Measurements from ENCODE around the gene CNIH4. TPM values are rescaled to one million over a fixed set of nuclear protein-coding genes. Genes with fewer than 3 reads are reported as not detected.
"Not testable (repeated sequence)": the region's sequence is repeated elsewhere in the genome, so short reads cannot be mapped to it uniquely, and the experiment has no call there.

CNIH4 gene
- 77.4 TPM for total RNA-seq
- long read RNA-seq, full-length matches to known transcripts = 109 of 141 reads
- long read RNA-seq, partial matches to known transcripts = 6 of 141 reads
- long read RNA-seq, other reads (novel, unspliced or antisense) = 26 of 141 reads

- Histone ChIP-seq H3K9me3 (no peaks in the 10 kb centered on the region), H3K27ac (peak within 1 kb of the TSS; percentile 91), H3K4me1 (peaks cover 26% of the 10 kb centered on the region), H3K4me3 (peak within 1 kb of the TSS; percentile 97), H3K36me3 (peaks cover 18% of the 10 kb centered on the region), H3K27me3 (ENCODE audit: low read depth) (no peaks in the 10 kb centered on the region)
- intact Hi-C loops (cut with DNase I) = no loop called here
- peak; percentile 98 to 99 for ATAC-seq
- DNase-seq = peak; percentile 94
- no peak for TF ChIP-seq CTCF (IDR thresholded peaks at IDR 0.05)
Measured at GRCh38 chr1:224356685-224357625, at the start of gene CNIH4. Gene CNIH4 (plus strand): TSS chr1:224356879. CDS start chr1:224356925, 46 bp downstream.

GRCh38 chr1:224308064-224308463 is 48.6 kb upstream of the CNIH4 start:
- ATAC-seq = no peak
- DNase-seq = no peak
- peaks cover 5% of the 10 kb centered on the region for H3K4me1 ChIP-seq
- H3K27ac ChIP-seq = no peak overlapping the region
- no peaks in the 10 kb centered on the region for H3K27me3 ChIP-seq (ENCODE audit: low read depth)
- peaks cover 96% of the 10 kb centered on the region for H3K36me3 ChIP-seq
- H3K4me3 ChIP-seq = no peak overlapping the region
- no peaks in the 10 kb centered on the region for H3K9me3 ChIP-seq
- intact Hi-C loops (cut with DNase I) = no loop called here
- no peak for TF ChIP-seq CTCF (IDR thresholded peaks at IDR 0.05)

DNA sequence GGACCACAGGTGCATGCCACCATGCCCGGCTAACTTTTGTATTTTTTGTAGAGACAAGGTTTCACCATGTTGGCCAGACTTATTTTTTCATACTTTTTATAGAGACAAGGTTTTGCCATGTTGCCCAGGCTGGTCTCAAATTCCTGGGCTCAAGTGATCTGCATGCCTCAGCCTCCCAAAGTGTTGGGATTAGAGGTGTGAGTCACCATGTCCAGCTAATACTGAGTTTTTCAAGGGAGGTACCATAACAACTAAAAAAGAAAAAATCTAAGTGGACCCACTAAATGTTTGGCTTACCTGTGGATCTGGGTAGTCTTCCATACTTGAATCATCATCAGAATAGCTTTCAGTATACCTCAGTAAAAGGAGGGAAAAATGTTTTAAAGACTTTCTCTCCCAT is 45.2 kb upstream of the CNIH4 start:
- not testable (repeated sequence) for H3K27ac ChIP-seq

DNA sequence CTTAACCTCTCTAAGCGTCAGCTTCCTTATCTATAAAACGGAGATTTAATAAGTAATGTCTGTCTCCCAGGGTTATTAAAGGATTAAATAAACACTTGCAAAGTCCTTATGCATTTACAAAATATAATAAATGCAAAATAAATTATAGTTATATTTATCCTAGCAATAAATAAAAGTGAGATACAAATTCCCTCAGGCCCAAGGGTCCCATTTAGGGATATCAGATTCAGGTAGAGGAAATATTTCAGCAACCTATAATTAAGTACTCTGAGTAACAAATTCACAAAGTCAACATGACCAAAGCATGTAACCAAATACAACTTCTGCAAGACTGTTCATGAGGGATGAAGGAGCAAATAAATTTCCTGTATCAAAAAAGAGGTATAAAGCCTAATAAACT is 44.7 kb upstream of the CNIH4 start:
- intact Hi-C loops (cut with DNase I) = no loop called here
- H3K4me3 ChIP-seq = no peak overlapping the region
- DNase-seq (no peak), ATAC-seq (no peak)
- TF ChIP-seq CTCF (IDR thresholded peaks at IDR 0.05) = no peak
- H3K36me3 ChIP-seq = peaks cover 90% of the 10 kb centered on the region
- no peak overlapping the region for H3K27ac ChIP-seq
- H3K9me3 ChIP-seq = no peaks in the 10 kb centered on the region
- no peaks in the 10 kb centered on the region for H3K27me3 ChIP-seq (ENCODE audit: low read depth)
- H3K4me1 ChIP-seq = no peaks in the 10 kb centered on the region

More for the DNA sequence above, 45.2 kb upstream of the CNIH4 start:
- H3K4me1 ChIP-seq; ATAC-seq; intact Hi-C loops (cut with DNase I); H3K9me3 ChIP-seq; H3K27me3 ChIP-seq (ENCODE audit: low read depth); H3K4me3 ChIP-seq; DNase-seq: not testable (repeated sequence)
- peaks cover 90% of the 10 kb centered on the region for H3K36me3 ChIP-seq

DNA sequence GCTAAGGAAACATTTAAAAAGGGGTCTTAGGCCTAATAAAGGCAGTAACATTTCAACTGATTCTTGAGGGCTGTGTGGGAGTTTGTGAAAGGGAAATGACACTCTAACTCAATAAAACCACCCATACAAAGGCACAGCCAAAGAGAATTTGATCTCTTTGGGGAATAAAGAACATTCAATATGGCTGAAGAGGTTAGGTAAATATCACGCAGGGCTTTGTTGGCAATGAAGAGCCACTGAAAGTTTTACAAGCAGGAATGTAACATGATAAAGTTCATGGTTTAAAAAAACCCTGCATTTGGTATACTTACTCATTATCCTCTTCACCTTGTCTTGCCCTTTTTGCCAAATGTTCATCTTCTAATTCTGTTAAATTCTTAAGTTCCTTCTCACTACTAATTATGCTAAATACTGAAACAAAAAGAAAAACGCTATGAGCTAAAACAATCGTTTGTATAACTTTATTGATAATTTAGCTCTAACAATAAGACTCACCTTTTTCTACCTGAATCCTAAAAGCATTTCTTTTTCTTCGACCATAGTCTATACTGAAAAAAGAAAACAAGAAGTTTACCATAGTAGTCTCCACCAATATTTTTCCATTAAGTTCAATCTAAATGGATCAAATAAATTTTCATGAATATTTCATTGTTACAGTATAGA is 39.2 kb upstream of the CNIH4 start:
- Histone ChIP-seq H3K4me3 (no peak overlapping the region), H3K27me3 (ENCODE audit: low read depth) (no peaks in the 10 kb centered on the region), H3K36me3 (peaks cover 57% of the 10 kb centered on the region), H3K27ac (no peak overlapping the region), H3K9me3 (no peaks in the 10 kb centered on the region), H3K4me1 (no peaks in the 10 kb centered on the region)
- DNase-seq = no peak
- TF ChIP-seq CTCF (IDR thresholded peaks at IDR 0.05) = no peak
- ATAC-seq = peak in 1 of 2 donors; percentile 43
- intact Hi-C loops (cut with DNase I) = no loop called here
